Measurements from ENCODE around the gene PRLHR. TPM values are rescaled to one million over a fixed set of nuclear protein-coding genes. Genes with fewer than 3 reads are reported as not detected.

PRLHR gene
- total and polyA plus RNA-seq, 11 donors: not detected

DNA sequence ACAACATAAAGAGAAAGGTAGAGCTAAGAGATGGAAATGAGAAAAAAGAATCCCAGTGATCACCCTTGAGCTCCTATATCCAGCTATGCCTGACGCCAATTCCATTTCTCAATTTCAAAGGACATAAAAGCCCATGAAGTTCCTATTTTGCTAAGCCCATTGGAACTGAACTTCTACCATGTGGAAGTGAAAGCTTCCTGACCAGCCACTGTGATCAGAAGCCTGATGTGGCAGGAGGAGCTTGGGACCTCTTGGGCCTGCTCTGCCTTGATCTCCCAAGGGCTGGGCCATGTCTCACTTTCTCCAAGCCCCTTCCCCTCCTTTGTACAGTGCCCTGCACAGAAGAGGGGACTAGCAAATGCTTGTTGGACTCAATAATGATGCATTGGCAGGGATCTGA lies 52.7 kb downstream of the PRLHR start:
- Histone ChIP-seq H3K36me3 (no peaks in the 10 kb centered on the region), H3K27ac (no peak overlapping the region), H3K27me3 (peaks cover 0 to 30% (median 6%) of the 10 kb centered on the region in 9 donors), H3K9me3 (peaks cover 0 to 1% (median 0%) of the 10 kb centered on the region in 12 donors), H3K4me1 (no peaks in the 10 kb centered on the region), H3K4me3 (no peak overlapping the region)
- ATAC-seq (no peak), DNase-seq (no peak)
- intact Hi-C loops (cut with DNase I): loop anchor here in 1 of 10 donors (10.0 kb wide), 1 partner anchor 1048 kb away; no protein-coding TSS in a partner anchor
- TF ChIP-seq CTCF (IDR thresholded peaks at IDR 0.05): no peak
- no peak for TF ChIP-seq POLR2A (IDR thresholded peaks at IDR 0.05)
- 89 to 96% (median 94%) methylated on average over 1 of the region's 1 CpG for WGBS, 4 donors

DNA sequence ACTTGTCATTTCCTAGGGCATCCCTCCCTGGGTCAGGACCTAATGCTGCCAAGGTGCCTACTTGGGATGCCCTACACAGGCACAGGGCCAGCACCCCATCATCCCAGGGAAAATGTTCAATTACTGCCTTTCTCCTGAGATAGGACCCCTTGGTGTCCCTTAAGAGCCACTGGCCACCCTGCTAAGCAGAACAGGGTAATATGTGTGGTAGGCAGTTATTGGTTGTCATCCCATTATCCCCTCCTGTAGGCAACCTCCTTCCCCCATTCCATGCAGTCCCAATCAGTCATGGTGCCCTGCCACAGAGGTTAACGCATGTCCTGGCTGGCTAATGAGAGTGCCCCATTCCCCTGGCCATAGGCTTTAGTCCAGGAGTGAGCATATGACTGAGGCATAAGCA lies 53.2 kb downstream of the PRLHR start:
- no peak for DNase-seq
- no peak overlapping the region for H3K27ac ChIP-seq
- ATAC-seq: no peak
- 57 to 89% (median 82%) methylated on average over 1 of the region's 1 CpG for WGBS, 4 donors
- H3K36me3 ChIP-seq: no peaks in the 10 kb centered on the region
- peaks cover 0 to 34% (median 6%) of the 10 kb centered on the region in 9 donors for H3K27me3 ChIP-seq
- intact Hi-C loops (cut with DNase I): loop anchor here in 1 of 10 donors (10.0 kb wide), 1 partner anchor 1047 kb away; no protein-coding TSS in a partner anchor
- no peak overlapping the region for H3K4me3 ChIP-seq
- H3K4me1 ChIP-seq: no peaks in the 10 kb centered on the region
- no peak for TF ChIP-seq POLR2A (IDR thresholded peaks at IDR 0.05)
- no peak for TF ChIP-seq CTCF (IDR thresholded peaks at IDR 0.05)
- H3K9me3 ChIP-seq: peaks cover 0 to 5% (median 0%) of the 10 kb centered on the region in 12 donors

DNA sequence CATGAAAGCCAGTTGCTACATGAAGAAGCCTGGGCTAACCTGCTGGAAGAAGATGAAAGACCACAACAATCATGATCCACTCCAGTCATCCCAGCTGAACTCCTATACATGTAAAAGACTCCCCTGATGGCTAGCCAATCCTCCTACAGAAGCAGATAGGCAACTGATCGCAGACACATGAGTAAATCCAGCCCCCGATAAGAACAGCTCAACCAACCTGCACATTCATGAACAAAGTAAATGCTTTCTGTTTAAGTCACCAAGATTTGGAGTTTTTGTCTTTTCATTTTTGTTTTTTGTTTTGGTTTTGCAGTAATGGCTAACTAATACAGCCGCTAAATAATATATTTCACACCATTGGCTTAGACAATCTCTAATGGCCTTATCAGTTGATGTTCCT lies 53.7 kb downstream of the PRLHR start:
- H3K27me3 ChIP-seq: peaks cover 0 to 34% (median 6%) of the 10 kb centered on the region in 9 donors
- no peak for TF ChIP-seq POLR2A (IDR thresholded peaks at IDR 0.05)
- TF ChIP-seq CTCF (IDR thresholded peaks at IDR 0.05): no peak
- H3K4me1 ChIP-seq: no peaks in the 10 kb centered on the region
- ATAC-seq (no peak), DNase-seq (no peak)
- intact Hi-C loops (cut with DNase I): loop anchor here in 1 of 10 donors (10.0 kb wide), 1 partner anchor 1047 kb away; no protein-coding TSS in a partner anchor
- no peak overlapping the region for H3K27ac ChIP-seq
- WGBS, 4 donors: 86 to 95% (median 87%) methylated on average over 3 of the region's 3 CpGs
- H3K4me3 ChIP-seq: no peak overlapping the region
- no peaks in the 10 kb centered on the region for H3K36me3 ChIP-seq
- peaks cover 0 to 5% (median 0%) of the 10 kb centered on the region in 12 donors for H3K9me3 ChIP-seq

Other genes with a start within 250 kb of the PRLHR start
- gene CACUL1, start 159.3 kb upstream of the PRLHR start, total RNA-seq: 10 to 100 TPM; 18.8 to 38.7 (median 24.8) TPM
- 10 to 100 TPM in 1 of 2 donors, 1 to 10 TPM in 1; 4.6 to 10.9 TPM for gene CACUL1, start 159.3 kb upstream of the PRLHR start, polyA plus RNA-seq